Hematopoietic multipotent progenitor cell treated with erythropoietin and hydrocortisone succinate and interleukin-3 and kit ligand, for 17 days (in vitro differentiated cells): ENCODE data around the gene HUS1B.
"Not testable (repeated sequence)": the region's sequence is repeated elsewhere in the genome, so short reads cannot be mapped to it uniquely, and the experiment has no call there.

ENCODE experiments used
- DNase-seq: peaks from one replicate; pipeline ENCODE4 v3.0.0-alpha.2; 2015; ENCODE audit warnings: low spot score

Gene HUS1B

GRCh38 chr6:656460-657252, at the start of gene HUS1B:
Gene HUS1B, minus strand, starts transcription at chr6:657100. Its CDS starts 156 bp downstream, at chr6:656944.
- DNase-seq, result no peak

DNA sequence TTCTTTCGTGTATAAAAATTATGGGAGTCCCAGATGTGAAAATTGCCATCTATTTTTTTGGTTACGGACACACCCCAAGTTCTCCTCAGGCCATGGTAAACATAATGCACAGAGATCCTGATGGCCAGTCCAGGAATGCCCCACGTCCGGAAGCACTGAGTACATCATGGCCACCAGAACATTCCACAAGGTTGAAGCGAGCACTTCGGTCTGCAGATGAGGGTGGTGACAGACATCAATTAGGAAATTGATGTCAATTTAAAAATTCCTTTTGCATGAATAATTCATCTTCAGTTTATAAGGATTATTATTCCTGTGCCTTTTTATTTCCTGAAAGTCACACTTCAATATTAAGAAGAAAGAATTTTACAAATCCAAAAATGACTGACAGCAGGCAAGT, 49.2 kb upstream of the HUS1B start:
- DNase-seq, result no peak

- no peak for DNase-seq
Measured at GRCh38 chr6:705047-705446, 48.1 kb upstream of the HUS1B start.

DNA sequence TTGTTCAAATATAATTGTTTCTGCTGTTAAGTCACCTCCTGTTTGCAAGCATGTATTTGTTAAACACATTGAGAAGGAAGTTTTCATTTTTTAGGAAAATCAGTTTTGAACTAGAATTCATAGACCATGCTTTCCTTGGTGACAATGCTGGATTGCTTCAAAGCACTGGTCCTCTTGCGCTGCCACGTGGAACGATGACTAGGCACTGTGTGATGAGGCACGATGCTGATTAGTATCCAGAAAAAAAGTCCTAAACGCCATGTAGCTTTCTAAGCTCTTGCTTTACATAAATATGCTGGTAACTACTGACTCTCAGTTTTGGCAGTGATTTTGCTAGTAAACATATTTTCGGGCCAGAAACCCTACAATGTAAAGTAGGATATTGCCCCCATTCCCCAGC, 47.1 kb upstream of the HUS1B start:
- DNase-seq, result no peak

DNA sequence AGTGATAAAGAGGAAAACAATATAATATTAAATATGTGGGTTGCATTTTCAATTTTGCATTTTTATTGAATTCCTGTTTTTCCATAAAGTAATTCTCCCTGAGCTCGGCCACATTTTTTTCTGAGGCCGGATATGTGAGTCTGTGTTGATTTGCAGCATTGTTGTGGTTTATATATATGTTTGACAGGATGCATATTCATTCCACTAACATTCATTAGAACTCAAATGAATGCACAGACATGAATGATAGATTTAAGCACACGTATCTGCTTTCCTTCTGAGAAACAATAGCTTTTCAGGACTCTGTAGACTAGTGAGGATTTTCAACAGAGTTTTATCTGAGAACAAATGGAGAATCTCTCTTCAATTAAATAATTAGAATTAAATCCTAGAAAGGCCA, 46.7 kb upstream of the HUS1B start:
- no peak for DNase-seq

DNA sequence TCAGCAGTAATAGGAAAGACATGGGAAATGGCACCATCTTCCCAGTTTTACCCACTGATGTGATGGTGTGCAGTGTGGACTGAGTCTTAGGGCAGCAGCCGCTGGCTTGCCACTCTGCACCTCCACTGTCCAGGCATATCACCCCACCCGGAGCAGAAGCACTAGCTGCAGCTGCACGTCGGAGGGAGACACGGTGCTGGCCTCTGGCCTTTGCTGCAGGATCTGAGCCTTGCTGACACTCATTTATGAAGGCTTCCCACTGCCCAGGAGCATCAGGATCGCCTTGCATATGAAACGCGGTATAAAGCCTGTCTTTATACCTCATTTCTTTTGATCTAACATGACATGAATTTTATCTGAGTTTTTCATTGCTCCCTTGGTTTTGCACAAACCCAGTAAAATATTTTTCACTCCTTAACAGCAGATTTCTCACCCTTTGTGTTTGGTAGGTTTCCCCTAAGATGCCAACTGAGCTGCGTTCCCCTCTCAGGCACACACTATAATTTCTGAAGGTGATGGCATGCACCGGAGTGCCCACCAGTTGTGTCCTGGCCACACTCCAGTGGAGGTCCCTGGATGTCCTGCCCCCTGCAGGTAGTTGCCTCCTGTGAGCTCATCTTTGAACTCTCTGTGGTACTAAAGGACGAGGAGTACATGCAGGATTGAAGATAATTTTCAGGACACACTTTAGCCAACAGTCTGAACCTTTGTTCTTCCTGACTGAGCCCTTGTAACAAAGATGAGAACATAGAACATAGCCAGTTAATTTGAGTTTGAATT, 45.0 kb upstream of the HUS1B start:
- no peak for DNase-seq

GRCh38 chr6:701215-701614, 44.3 kb upstream of the HUS1B start:
- no peak for DNase-seq

DNA sequence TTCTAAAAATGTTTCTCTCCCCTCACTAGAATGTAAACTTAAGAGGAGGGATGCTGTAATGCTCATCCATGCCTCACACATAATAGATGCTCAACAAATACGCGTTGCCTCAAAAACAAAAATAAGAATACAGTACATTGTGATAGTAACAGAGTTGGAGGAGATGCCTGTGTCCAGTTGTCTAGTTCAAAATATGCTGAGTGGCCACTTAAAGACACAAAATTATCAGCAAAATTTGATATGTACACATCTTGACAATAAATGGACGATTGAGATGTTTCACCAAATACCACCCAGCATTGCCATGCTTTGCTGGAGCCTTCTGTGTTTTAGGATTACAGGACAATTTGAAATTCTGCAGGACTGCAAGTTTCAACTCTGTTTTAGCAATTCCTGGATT, 43.6 kb upstream of the HUS1B start:
- DNase-seq, result no peak

GRCh38 chr6:699319-699718, 42.4 kb upstream of the HUS1B start:
- DNase-seq, result no peak

DNA sequence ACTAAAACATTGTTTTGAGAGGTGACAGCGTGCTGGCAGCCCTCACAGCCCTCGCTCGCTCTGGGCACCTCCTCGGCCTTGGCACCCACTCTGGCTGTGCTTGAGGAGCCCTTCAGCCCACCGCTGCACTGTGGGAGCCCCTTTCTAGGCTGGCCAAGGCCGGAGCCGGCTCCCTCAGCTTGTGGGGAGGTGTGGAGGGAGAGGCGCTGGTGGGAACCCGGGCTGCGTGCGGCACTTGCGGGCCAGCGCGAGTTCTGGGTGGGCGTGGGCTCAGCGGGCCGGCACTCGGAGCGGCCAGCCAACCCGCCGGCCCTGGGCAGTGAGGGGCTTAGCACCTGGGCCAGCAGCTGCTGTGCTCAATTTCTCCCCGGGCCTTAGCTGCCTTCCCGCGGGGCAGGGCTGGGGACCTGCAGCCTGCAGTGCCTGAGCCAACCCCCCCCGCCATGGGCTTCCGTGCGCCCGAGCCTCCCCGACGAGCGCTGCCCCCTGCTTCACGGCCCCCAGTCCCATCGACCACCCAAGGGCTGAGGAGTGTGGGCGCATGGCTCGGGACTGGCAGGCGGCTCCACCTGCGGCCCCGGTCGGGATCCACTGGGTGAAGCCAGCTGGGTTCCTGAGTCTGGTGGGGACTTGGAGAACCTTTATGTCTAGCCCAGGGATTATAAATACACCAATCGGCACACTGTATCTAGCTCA, 37.7 kb upstream of the HUS1B start:
- DNase-seq, result not testable (repeated sequence)

- no peak for DNase-seq
Measured at GRCh38 chr6:693723-694009, 36.8 kb upstream of the HUS1B start.

- DNase-seq, result peak; percentile 62
Measured at GRCh38 chr6:692858-693722, 36.2 kb upstream of the HUS1B start, which contains the start of gene EXOC2. Gene EXOC2, minus strand, starts transcription at chr6:693139. Its CDS starts 55,321 bp downstream, at chr6:637818.

GRCh38 chr6:692356-692851, 35.5 kb upstream of the HUS1B start:
- peak; percentile 40 for DNase-seq

DNA sequence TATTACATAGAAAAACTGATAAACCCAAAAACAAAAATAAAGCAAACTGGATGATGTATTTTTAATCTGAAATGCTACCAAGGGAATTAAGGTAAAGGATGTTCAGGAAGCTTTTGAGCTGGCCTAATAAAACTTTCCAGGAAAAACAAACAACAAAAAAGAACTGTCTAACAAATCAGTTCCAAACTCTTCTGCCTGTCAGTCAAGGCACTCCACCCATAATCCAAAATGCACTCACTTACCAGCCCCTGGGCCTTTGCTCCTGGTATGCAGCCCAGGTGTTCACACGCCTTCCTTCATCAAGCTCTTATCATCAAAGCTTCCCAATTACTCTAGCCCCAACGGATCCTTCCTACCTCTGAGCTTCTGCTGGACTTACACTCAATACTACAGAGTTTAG, 32.3 kb upstream of the HUS1B start:
- no peak for DNase-seq

DNA sequence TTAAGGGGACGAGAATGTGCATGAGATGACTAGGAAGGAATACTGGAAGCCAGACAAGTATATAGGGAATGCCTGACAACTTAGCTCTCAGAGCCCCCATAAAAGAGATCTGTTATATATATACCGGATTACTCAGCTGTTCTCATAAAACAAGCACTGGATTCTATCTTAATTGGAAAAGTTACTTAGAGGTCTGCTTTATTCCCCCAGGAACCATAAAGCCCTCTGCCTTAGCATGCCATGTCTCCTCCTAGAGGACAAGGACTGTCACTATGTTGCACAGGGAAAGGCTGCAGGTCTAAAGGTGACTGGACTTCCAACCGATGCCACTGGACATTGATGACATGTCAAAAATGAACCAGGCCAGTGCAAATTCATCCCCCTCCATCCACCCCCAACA, 29.6 kb upstream of the HUS1B start:
- no peak for DNase-seq

- DNase-seq, result no peak
Measured at GRCh38 chr6:684831-685636, 28.1 kb upstream of the HUS1B start.

DNA sequence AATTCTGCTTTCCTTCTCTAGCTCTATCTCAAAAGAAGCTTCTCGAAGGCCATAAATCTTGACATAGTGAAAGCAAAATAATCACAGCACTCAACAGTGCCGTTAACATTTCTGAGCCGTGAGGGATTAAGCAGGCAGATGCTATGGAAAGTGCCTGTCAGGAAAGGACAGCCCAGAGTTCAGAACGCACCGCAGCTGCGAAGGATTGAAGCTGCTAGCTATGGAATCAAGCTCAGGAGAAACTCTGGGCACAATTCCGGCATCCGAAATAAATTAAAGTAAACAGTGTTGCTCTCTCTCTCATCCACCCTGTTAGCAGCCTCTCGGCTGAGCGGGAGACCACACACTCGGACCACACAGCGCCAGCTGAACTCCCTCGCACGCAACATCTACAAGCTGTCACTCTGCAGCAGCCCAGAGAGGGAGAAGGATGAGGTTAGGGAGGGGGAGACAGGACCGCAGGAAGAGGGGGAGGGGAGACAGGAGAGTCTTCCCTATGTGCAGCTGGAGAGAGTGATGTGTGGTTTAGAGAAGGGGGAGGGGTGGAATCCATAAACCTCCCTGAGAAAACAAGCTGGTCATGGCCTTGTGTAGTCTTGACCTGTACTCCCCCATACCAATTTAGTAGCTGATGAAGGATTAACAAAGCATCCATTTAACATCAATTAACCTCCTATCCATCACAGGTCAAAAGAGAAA, 27.0 kb upstream of the HUS1B start:
- DNase-seq, result no peak

DNA sequence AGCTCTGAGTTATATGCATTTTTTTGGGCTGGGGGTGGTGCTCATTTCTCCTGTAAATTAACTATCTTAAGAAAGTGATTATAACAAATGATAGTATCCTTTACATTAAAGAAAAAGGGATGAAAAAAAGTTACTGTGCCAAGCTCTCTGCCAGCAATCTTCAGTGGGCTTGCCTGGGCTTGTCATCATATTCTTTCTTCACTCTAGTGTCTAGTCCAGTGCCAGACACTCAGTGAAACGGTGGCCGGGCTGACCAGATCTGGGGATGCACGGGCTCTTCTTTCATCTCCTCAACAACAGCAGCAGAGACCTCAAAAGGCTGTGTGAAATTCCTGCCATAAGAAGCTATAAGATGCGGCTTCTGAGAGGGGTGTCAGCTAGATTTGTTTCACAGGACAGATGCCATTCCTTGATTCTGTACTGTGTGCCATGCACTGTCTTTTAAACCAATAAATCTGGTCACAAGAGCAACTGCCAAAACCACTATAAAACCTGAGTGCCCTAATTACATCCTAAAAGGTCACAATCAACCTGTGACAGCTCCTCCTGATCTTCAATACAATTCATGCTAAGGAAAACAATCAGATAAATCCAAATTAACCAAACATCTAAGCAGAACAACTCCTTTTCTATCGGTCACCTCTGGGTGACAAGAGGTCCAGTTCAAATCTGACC, 23.9 kb upstream of the HUS1B start:
- DNase-seq, result no peak

GRCh38 chr6:680251-680650, 23.4 kb upstream of the HUS1B start:
- DNase-seq, result no peak

GRCh38 chr6:679282-679681, 22.4 kb upstream of the HUS1B start:
- no peak for DNase-seq
